Measurements from ENCODE around the gene PTPRO.
"Not testable (repeated sequence)": the region's sequence is repeated elsewhere in the genome, so short reads cannot be mapped to it uniquely, and the experiment has no call there.

PTPRO gene

GRCh38 chr12:15601210-15601800, 279.0 kb downstream of the PTPRO start:
- H3K27me3 ChIP-seq (ENCODE audit: control insufficient read depth, insufficient read depth, low read length), result no peaks in the 10 kb centered on the region
- no peak overlapping the region for H3K27ac ChIP-seq (ENCODE audit: low read depth, low read length)
- H3K4me3 ChIP-seq (ENCODE audit: low read depth, low read length), result no peak overlapping the region
- no peak overlapping the region for H3K9ac ChIP-seq (ENCODE audit: low read length)
- H3K36me3 ChIP-seq (ENCODE audit: control insufficient read depth, insufficient read depth, low read length), result no peaks in the 10 kb centered on the region
- H3K9me3 ChIP-seq (ENCODE audit: control insufficient read depth, insufficient read depth, low read depth, low read length), result no peaks in the 10 kb centered on the region
- no peaks in the 10 kb centered on the region for H3K4me1 ChIP-seq (ENCODE audit: control insufficient read depth, insufficient read depth, low read length)

- Histone ChIP-seq H3K4me1 (ENCODE audit: control insufficient read depth, insufficient read depth, low read length) (no peaks in the 10 kb centered on the region), H3K27me3 (ENCODE audit: control insufficient read depth, insufficient read depth, low read length) (no peaks in the 10 kb centered on the region), H3K36me3 (ENCODE audit: control insufficient read depth, insufficient read depth, low read length) (no peaks in the 10 kb centered on the region), H3K27ac (ENCODE audit: low read depth, low read length) (no peak overlapping the region), H3K9me3 (ENCODE audit: control insufficient read depth, insufficient read depth, low read depth, low read length) (no peaks in the 10 kb centered on the region), H3K4me3 (ENCODE audit: low read depth, low read length) (no peak overlapping the region), H3K9ac (ENCODE audit: low read length) (no peak overlapping the region)
These were observed 279.9 kb downstream of the PTPRO start for GRCh38 chr12:15602051-15602672.

- no peaks in the 10 kb centered on the region for H3K27me3 ChIP-seq (ENCODE audit: control insufficient read depth, insufficient read depth, low read length)
- no peak overlapping the region for H3K9ac ChIP-seq (ENCODE audit: low read length)
- H3K4me1 ChIP-seq (ENCODE audit: control insufficient read depth, insufficient read depth, low read length), result no peaks in the 10 kb centered on the region
- H3K4me3 ChIP-seq (ENCODE audit: low read depth, low read length), result no peak overlapping the region
- H3K36me3 ChIP-seq (ENCODE audit: control insufficient read depth, insufficient read depth, low read length), result no peaks in the 10 kb centered on the region
- H3K27ac ChIP-seq (ENCODE audit: low read depth, low read length), result no peak overlapping the region
- no peaks in the 10 kb centered on the region for H3K9me3 ChIP-seq (ENCODE audit: control insufficient read depth, insufficient read depth, low read depth, low read length)
These were observed 281.3 kb downstream of the PTPRO start for GRCh38 chr12:15603474-15604085.

GRCh38 chr12:15605881-15606590, 283.7 kb downstream of the PTPRO start:
- Histone ChIP-seq H3K9me3 (ENCODE audit: control insufficient read depth, insufficient read depth, low read depth, low read length) (no peaks in the 10 kb centered on the region), H3K9ac (ENCODE audit: low read length) (no peak overlapping the region), H3K27ac (ENCODE audit: low read depth, low read length) (no peak overlapping the region), H3K4me3 (ENCODE audit: low read depth, low read length) (no peak overlapping the region), H3K36me3 (ENCODE audit: control insufficient read depth, insufficient read depth, low read length) (no peaks in the 10 kb centered on the region), H3K27me3 (ENCODE audit: control insufficient read depth, insufficient read depth, low read length) (no peaks in the 10 kb centered on the region), H3K4me1 (ENCODE audit: control insufficient read depth, insufficient read depth, low read length) (no peaks in the 10 kb centered on the region)

- no peaks in the 10 kb centered on the region for H3K27me3 ChIP-seq (ENCODE audit: control insufficient read depth, insufficient read depth, low read length)
- H3K9ac ChIP-seq (ENCODE audit: low read length), result no peak overlapping the region
- no peaks in the 10 kb centered on the region for H3K36me3 ChIP-seq (ENCODE audit: control insufficient read depth, insufficient read depth, low read length)
- 0 out of 2 replicates have a peak, but pooled peaks cover under 1% of the 10 kb centered on the region for H3K9me3 ChIP-seq (ENCODE audit: control insufficient read depth, insufficient read depth, low read depth, low read length)
- H3K27ac ChIP-seq (ENCODE audit: low read depth, low read length), result no peak overlapping the region
- no peak overlapping the region for H3K4me3 ChIP-seq (ENCODE audit: low read depth, low read length)
- no peaks in the 10 kb centered on the region for H3K4me1 ChIP-seq (ENCODE audit: control insufficient read depth, insufficient read depth, low read length)
These were observed 286.1 kb downstream of the PTPRO start for GRCh38 chr12:15608406-15608805.

GRCh38 chr12:15608941-15609340, 286.6 kb downstream of the PTPRO start:
- H3K36me3 ChIP-seq (ENCODE audit: control insufficient read depth, insufficient read depth, low read length), result no peaks in the 10 kb centered on the region
- no peak overlapping the region for H3K27ac ChIP-seq (ENCODE audit: low read depth, low read length)
- no peak overlapping the region for H3K9ac ChIP-seq (ENCODE audit: low read length)
- H3K4me1 ChIP-seq (ENCODE audit: control insufficient read depth, insufficient read depth, low read length), result no peaks in the 10 kb centered on the region
- H3K4me3 ChIP-seq (ENCODE audit: low read depth, low read length), result no peak overlapping the region
- no peaks in the 10 kb centered on the region for H3K27me3 ChIP-seq (ENCODE audit: control insufficient read depth, insufficient read depth, low read length)
- H3K9me3 ChIP-seq (ENCODE audit: control insufficient read depth, insufficient read depth, low read depth, low read length), result 0 out of 2 replicates have a peak, but pooled peaks cover 4% of the 10 kb centered on the region

- H3K4me1 ChIP-seq (ENCODE audit: control insufficient read depth, insufficient read depth, low read length), result no peaks in the 10 kb centered on the region; the same call in 1 of the 2 replicates
- no peak overlapping the region for H3K4me3 ChIP-seq (ENCODE audit: low read depth, low read length)
- peaks cover 9% of the 10 kb centered on the region; the same call in 1 of the 2 replicates for H3K9me3 ChIP-seq (ENCODE audit: control insufficient read depth, insufficient read depth, low read depth, low read length)
- H3K27me3 ChIP-seq (ENCODE audit: control insufficient read depth, insufficient read depth, low read length), result no peaks in the 10 kb centered on the region; the same call in 1 of the 2 replicates
- H3K27ac ChIP-seq (ENCODE audit: low read depth, low read length), result no peak overlapping the region
- H3K36me3 ChIP-seq (ENCODE audit: control insufficient read depth, insufficient read depth, low read length), result no peaks in the 10 kb centered on the region
- no peak overlapping the region for H3K9ac ChIP-seq (ENCODE audit: low read length)
These were observed 291.7 kb downstream of the PTPRO start for GRCh38 chr12:15613981-15614380.

GRCh38 chr12:15616495-15616894, 294.2 kb downstream of the PTPRO start:
- H3K4me1 ChIP-seq (ENCODE audit: control insufficient read depth, insufficient read depth, low read length); H3K27me3 ChIP-seq (ENCODE audit: control insufficient read depth, insufficient read depth, low read length); H3K4me3 ChIP-seq (ENCODE audit: low read depth, low read length); H3K9me3 ChIP-seq (ENCODE audit: control insufficient read depth, insufficient read depth, low read depth, low read length); H3K36me3 ChIP-seq (ENCODE audit: control insufficient read depth, insufficient read depth, low read length); H3K27ac ChIP-seq (ENCODE audit: low read depth, low read length); H3K9ac ChIP-seq (ENCODE audit: low read length): not testable (repeated sequence)

GRCh38 chr12:15620741-15621539, 298.6 kb downstream of the PTPRO start:
- Histone ChIP-seq H3K9me3 (ENCODE audit: control insufficient read depth, insufficient read depth, low read depth, low read length) (peaks cover 5% of the 10 kb centered on the region; the same call in 1 of the 2 replicates), H3K27ac (ENCODE audit: low read depth, low read length) (no peak overlapping the region), H3K4me1 (ENCODE audit: control insufficient read depth, insufficient read depth, low read length) (no peaks in the 10 kb centered on the region; the same call in 1 of the 2 replicates), H3K9ac (ENCODE audit: low read length) (no peak overlapping the region), H3K4me3 (ENCODE audit: low read depth, low read length) (no peak overlapping the region), H3K27me3 (ENCODE audit: control insufficient read depth, insufficient read depth, low read length) (no peaks in the 10 kb centered on the region; the same call in 1 of the 2 replicates), H3K36me3 (ENCODE audit: control insufficient read depth, insufficient read depth, low read length) (no peaks in the 10 kb centered on the region)

GRCh38 chr12:15625075-15625474, 302.8 kb downstream of the PTPRO start:
- H3K27me3 ChIP-seq (ENCODE audit: control insufficient read depth, insufficient read depth, low read length), result no peaks in the 10 kb centered on the region
- no peak overlapping the region for H3K4me3 ChIP-seq (ENCODE audit: low read depth, low read length)
- H3K27ac ChIP-seq (ENCODE audit: low read depth, low read length), result no peak overlapping the region
- no peak overlapping the region for H3K9ac ChIP-seq (ENCODE audit: low read length)
- H3K9me3 ChIP-seq (ENCODE audit: control insufficient read depth, insufficient read depth, low read depth, low read length), result no peaks in the 10 kb centered on the region
- H3K36me3 ChIP-seq (ENCODE audit: control insufficient read depth, insufficient read depth, low read length), result no peaks in the 10 kb centered on the region
- H3K4me1 ChIP-seq (ENCODE audit: control insufficient read depth, insufficient read depth, low read length), result peaks cover 11% of the 10 kb centered on the region
